PFSK-1 (cell line): ENCODE results near the gene PLAAT3.

Experiments
- FOXP2 ChIP-seq: optimal IDR thresholded peaks from 2 replicates; pipeline ENCODE3; 2011; ENCODE audit warnings: borderline replicate concordance, control low read depth, inconsistent platforms; ENCODE audit not compliant: insufficient read depth; ENCODE audit errors: extremely low read length, extremely low read depth
- POLR2AphosphoS5 ChIP-seq: IDR thresholded peaks from 2 replicates; pipeline ENCODE4 v1.6.1; 2012; ENCODE audit warnings: low read depth, mild to moderate bottlenecking, control low read depth, low read length, moderate library complexity
- REST ChIP-seq, 2 experiments: IDR thresholded peaks; 2 replicates each; pipeline versions ENCODE4 v1.6.1 to v1.8.0; 2011 to 2012; ENCODE audit warnings: low read depth in 2 of 2, low read length in 2 of 2, control low read depth in 1 of 2, inconsistent platforms in 1 of 2, mild to moderate bottlenecking in 1 of 2, moderate library complexity in 1 of 2; ENCODE audit not compliant: insufficient read depth in 1 of 2
- SIN3A ChIP-seq: IDR thresholded peaks from 2 replicates; pipeline ENCODE4 v1.6.1; 2012; ENCODE audit warnings: mild to moderate bottlenecking, low read length, moderate library complexity, borderline replicate concordance; ENCODE audit not compliant: insufficient read depth
- TAF1 ChIP-seq: IDR thresholded peaks from 2 replicates; pipeline ENCODE4 v1.6.1; 2012; ENCODE audit warnings: low read length, control low read depth, borderline replicate concordance; ENCODE audit not compliant: insufficient read depth

Gene PLAAT3

GRCh38 chr11:63536669-63537292 lies 77.5 kb downstream of the PLAAT3 start, which contains the start of gene PLAAT4:
Gene PLAAT4, plus strand, starts transcription at chr11:63536808. Its CDS starts 61 bp downstream, at chr11:63536869.
- TF ChIP-seq TAF1 (no peak), POLR2AphosphoS5 (no peak), REST (IDR thresholded peaks at IDR 0.05; ENCODE audit: insufficient read depth in 1 of 2, low read depth in 2 of 2, low read length in 2 of 2) (no peak), SIN3A (no peak), FOXP2 (no peak)

GRCh38 chr11:63535734-63536133 lies 78.5 kb downstream of the PLAAT3 start:
- TF ChIP-seq SIN3A (no peak), FOXP2 (no peak), POLR2AphosphoS5 (no peak)

GRCh38 chr11:63534895-63535461 lies 79.3 kb downstream of the PLAAT3 start:
- TF ChIP-seq POLR2AphosphoS5 (no peak), REST (IDR thresholded peaks at IDR 0.05; ENCODE audit: insufficient read depth in 1 of 2, low read depth in 2 of 2, low read length in 2 of 2) (no peak), TAF1 (no peak), SIN3A (no peak), FOXP2 (no peak)

GRCh38 chr11:63534076-63534475 lies 80.2 kb downstream of the PLAAT3 start:
- no peak for TF ChIP-seq POLR2AphosphoS5
- no peak for TF ChIP-seq SIN3A
- TF ChIP-seq TAF1 = no peak
- TF ChIP-seq FOXP2 = no peak
- TF ChIP-seq REST (IDR thresholded peaks at IDR 0.05; ENCODE audit: insufficient read depth in 1 of 2, low read depth in 2 of 2, low read length in 2 of 2) = no peak

GRCh38 chr11:63532799-63533475 lies 81.3 kb downstream of the PLAAT3 start:
- TF ChIP-seq REST (IDR thresholded peaks at IDR 0.05; ENCODE audit: insufficient read depth in 1 of 2, low read depth in 2 of 2, low read length in 2 of 2) (no peak), POLR2AphosphoS5 (no peak), TAF1 (no peak), SIN3A (no peak), FOXP2 (no peak)
